Panc1 (cell line): ENCODE results near the gene MYO16. TPM values are rescaled to one million over a fixed set of nuclear protein-coding genes. Genes with fewer than 3 reads are reported as not detected.

Experiments used
- ATAC-seq: fragments of 200-7000 bp; cut with Tn5 transposase; 2 replicates; pipeline ENCODE4 v1.9.1; 2020; ENCODE audit warnings: mild to moderate bottlenecking, moderate library complexity
- BruUV-seq: library from RNA; stranded (reverse); fragments of 400-500 nt; replicated peaks from 2 replicates; lab custom pipeline; 2021; lab: Mats Ljungman, UMichigan
- CTCF ChIA-PET: fragments of 300-600 bp; sonication (Branson Sonifier 250); formaldehyde crosslinking; loops from one replicate; lab custom pipeline; 2022; ENCODE audit warnings: antibody characterized with exemption; lab: Charles Lee
- POLR2A ChIA-PET: fragments of 300-600 bp; sonication (Branson Sonifier 250); formaldehyde crosslinking; loops from one replicate; lab custom pipeline; 2022; ENCODE audit warnings: antibody characterized with exemption; lab: Charles Lee
- DNase-seq: peaks from one replicate; pipeline ENCODE4 v3.0.0-alpha.2; 2010; ENCODE audit warnings: low read depth, low spot score
- H3K27ac ChIP-seq: 2 replicates; pipeline ENCODE4 v1.5.1; 2011; ENCODE audit warnings: mild to moderate bottlenecking, low read length, inconsistent platforms
- H3K27me3 ChIP-seq: fragments of 200-500 bp; sonication (Bioruptor generic); 2 replicates; pipeline ENCODE4 v1.6.0; 2014; ENCODE audit warnings: low read length, inconsistent platforms; ENCODE audit not compliant: control insufficient read depth, insufficient read depth
- H3K36me3 ChIP-seq: fragments of 200-500 bp; sonication (Bioruptor generic); 2 replicates; pipeline ENCODE4 v1.5.1; 2014; ENCODE audit warnings: inconsistent platforms, mild to moderate bottlenecking, low read length, moderate library complexity; ENCODE audit not compliant: control insufficient read depth, insufficient read depth
- H3K4me1 ChIP-seq: 2 replicates; pipeline ENCODE4 v1.5.1; 2011; ENCODE audit warnings: inconsistent platforms, mild to moderate bottlenecking, low read length, moderate library complexity; ENCODE audit not compliant: control insufficient read depth, insufficient read depth
- H3K4me3 ChIP-seq, 2 experiments: 2 replicates each; pipeline ENCODE4 v1.5.1; 2011 to 2012; ENCODE audit warnings: low read depth in 2 of 2, low read length in 2 of 2, mild to moderate bottlenecking in 2 of 2, inconsistent platforms in 1 of 2, moderate library complexity in 1 of 2
- H3K9me3 ChIP-seq: fragments of 200-500 bp; sonication (Bioruptor generic); 2 replicates; pipeline ENCODE4 v1.5.1; 2014; ENCODE audit warnings: low read depth, mild to moderate bottlenecking, inconsistent platforms, low read length, moderate library complexity; ENCODE audit not compliant: control insufficient read depth, insufficient read depth
- CTCF ChIP-seq: fragments of 450-650 bp; IDR thresholded peaks from 2 replicates; pipeline ENCODE4 v1.5.1; 2017; ENCODE audit warnings: mild to moderate bottlenecking
- POLR2AphosphoS5 ChIP-seq: IDR thresholded peaks from 2 replicates; pipeline ENCODE4 v1.6.1; 2012; ENCODE audit warnings: mild to moderate bottlenecking, low read depth, low read length, moderate library complexity
- REST ChIP-seq, 2 experiments: IDR thresholded peaks; 2 replicates each; pipeline ENCODE4 v1.6.1; 2011 to 2012; ENCODE audit warnings: low read depth in 2 of 2, control low read depth in 1 of 2, low read length in 1 of 2, mild to moderate bottlenecking in 1 of 2, moderate library complexity in 1 of 2; ENCODE audit not compliant: insufficient read depth in 1 of 2
- SIN3A ChIP-seq: IDR thresholded peaks from 2 replicates; pipeline ENCODE4 v1.6.1; 2012; ENCODE audit warnings: low read depth, mild to moderate bottlenecking, low read length, moderate library complexity, borderline replicate concordance; ENCODE audit not compliant: insufficient read depth
- TCF7L2 ChIP-seq: IDR thresholded peaks from 2 replicates; pipeline ENCODE4 v1.6.1; 2011; ENCODE audit warnings: mild to moderate bottlenecking, low read depth, low read length, inconsistent platforms
- in situ Hi-C: cut with HindIII; loops from 2 replicates; pipeline ENCODE4 v1.10.0; 2016; ENCODE audit warnings: low sequenced_read_pairs, low pct_unique_long_range_greater_than_20kb
- intact Hi-C: fragments of 100-400 bp; cut with micrococcal nuclease; formaldehyde crosslinking; loops from one replicate; pipeline ENCODE4 v1.10.0; 2022; ENCODE audit not compliant: unreplicated experiment
- total RNA-seq: library from RNA; stranded (reverse); gene quantifications from one replicate; pipeline ENCODE4 v1.2.1, GENCODE V29; 2021; ENCODE audit not compliant: unreplicated experiment

The MYO16 gene
- total RNA-seq, 1 experiment from 2014 or later = 0.08 TPM

- no peaks in the 10 kb centered on the region for H3K27me3 ChIP-seq
- H3K9me3 ChIP-seq = no peaks in the 10 kb centered on the region
- ATAC-seq (peak; percentile 58; the same call in 1 of the 2 replicates), DNase-seq (no peak)
- no peaks in the 10 kb centered on the region for H3K36me3 ChIP-seq
- no TSS peak for BruUV-seq
- POLR2A ChIA-PET = no interaction called here
- CTCF ChIA-PET = interaction anchor here (0.6 kb wide), 1 partner anchor 1146 kb away, joined by 3 read pairs; no protein-coding TSS in a partner anchor
- peak overlapping the region; percentile 7 to 47; a peak in 3 of 4 replicates for H3K4me3 ChIP-seq
- in situ Hi-C loops = no loop called here
- no peak for TF ChIP-seq SIN3A
- TF ChIP-seq CTCF = peak; percentile 63; the same call in 1 of the 2 replicates
- TF ChIP-seq TCF7L2 = no peak
- TF ChIP-seq REST (IDR thresholded peaks at IDR 0.05; ENCODE audit: insufficient read depth in 1 of 2, low read depth in 2 of 2, low read length in 1 of 2) = no peak
- no peak for TF ChIP-seq POLR2AphosphoS5
- intact Hi-C loops = no loop called here
- peak overlapping the region; percentile 86 for H3K27ac ChIP-seq
- H3K4me1 ChIP-seq = peaks cover 25% of the 10 kb centered on the region
These were observed 285.8 kb downstream of the MYO16 start for GRCh38 chr13:108915095-108915633.

- in situ Hi-C loops = no loop called here
- Histone ChIP-seq H3K4me3 (peak overlapping the region; percentile 7 to 47; a peak in 3 of 4 replicates), H3K4me1 (peaks cover 25% of the 10 kb centered on the region), H3K27me3 (no peaks in the 10 kb centered on the region), H3K36me3 (no peaks in the 10 kb centered on the region), H3K27ac (peak overlapping the region; percentile 86), H3K9me3 (no peaks in the 10 kb centered on the region)
- ATAC-seq = peak; percentile 92
- no peak for TF ChIP-seq POLR2AphosphoS5
- no peak for TF ChIP-seq REST (IDR thresholded peaks at IDR 0.05; ENCODE audit: insufficient read depth in 1 of 2, low read depth in 2 of 2, low read length in 1 of 2)
- peak; percentile 70; the same call in 1 of the 2 replicates for TF ChIP-seq TCF7L2
- TF ChIP-seq SIN3A = no peak
- BruUV-seq = no TSS peak
- no peak for DNase-seq
- POLR2A ChIA-PET = no interaction called here
- intact Hi-C loops = no loop called here
- CTCF ChIA-PET = no interaction called here
These were observed 286.5 kb downstream of the MYO16 start for GRCh38 chr13:108915634-108916512.
